SK-MEL-5 (cell line): ENCODE measurements around the gene UBE2L6. TPM values are rescaled to one million over a fixed set of nuclear protein-coding genes. Genes with fewer than 3 reads are reported as not detected.

Source experiments
- DNase-seq: peaks from one replicate; pipeline ENCODE4 v3.0.0-alpha.2; 2016; ENCODE audit warnings: low read depth, low spot score
- in situ Hi-C: cut with HindIII; loops from 2 replicates; pipeline ENCODE4 v1.10.0; 2016; ENCODE audit warnings: low sequenced_read_pairs, high pct_unique_total_duplicates, low pct_unique_long_range_greater_than_20kb
- polyA plus RNA-seq, 2 experiments: library from polyadenylated mRNA; depleted of rRNA; stranded (reverse); fragments of >200 nt; gene quantifications; 2 replicates each; pipeline ENCODE4 v1.2.3, GENCODE V29; 2015
- total RNA-seq: library from RNA; depleted of rRNA; stranded (reverse); fragments of >200 nt; shearing (Covaris generic); gene quantifications from 2 replicates; pipeline ENCODE4 v1.2.3, GENCODE V29; 2014; rRNA removed

The UBE2L6 gene
- total RNA-seq: 17.0 and 22.4 TPM in 2 replicates
- polyA plus RNA-seq (2015; cell fraction: cytosol; rRNA removed): 20.7 and 21.1 TPM in 2 replicates
- 9.4 and 10.5 TPM in 2 replicates for polyA plus RNA-seq (2015; cell fraction: nucleus; rRNA removed)

- in situ Hi-C loops: no loop called here
- DNase-seq: no peak
Measured at GRCh38 chr11:57567515-57568329, at the start of gene UBE2L6. TSS of gene UBE2L6 (minus strand) at chr11:57567672. CDS start at chr11:57567611, 61 bp downstream.

- no peak for DNase-seq
- in situ Hi-C loops: no loop called here
Measured at GRCh38 chr11:57616595-57616994, 49.1 kb upstream of the UBE2L6 start.

- no peak for DNase-seq
- in situ Hi-C loops: no loop called here
Measured at GRCh38 chr11:57615308-57615707, 47.8 kb upstream of the UBE2L6 start.

DNA sequence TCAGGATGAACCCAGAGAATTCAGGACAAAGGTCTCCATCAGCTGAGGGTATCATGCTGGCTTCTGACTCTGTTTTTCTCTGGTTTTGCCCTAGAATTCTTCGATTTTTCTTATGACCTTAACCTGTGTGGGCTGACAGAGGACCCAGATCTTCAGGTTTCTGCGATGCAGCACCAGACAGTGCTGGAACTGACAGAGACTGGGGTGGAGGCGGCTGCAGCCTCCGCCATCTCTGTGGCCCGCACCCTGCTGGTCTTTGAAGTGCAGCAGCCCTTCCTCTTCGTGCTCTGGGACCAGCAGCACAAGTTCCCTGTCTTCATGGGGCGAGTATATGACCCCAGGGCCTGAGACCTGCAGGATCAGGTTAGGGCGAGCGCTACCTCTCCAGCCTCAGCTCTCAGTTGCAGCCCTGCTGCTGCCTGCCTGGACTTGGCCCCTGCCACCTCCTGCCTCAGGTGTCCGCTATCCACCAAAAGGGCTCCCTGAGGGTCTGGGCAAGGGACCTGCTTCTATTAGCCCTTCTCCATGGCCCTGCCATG is 46.8 kb upstream of the UBE2L6 start:
- in situ Hi-C loops: no loop called here

GRCh38 chr11:57610170-57610569 is 42.7 kb upstream of the UBE2L6 start:
- in situ Hi-C loops: no loop called here
- no peak for DNase-seq

More for the DNA sequence above, 46.8 kb upstream of the UBE2L6 start:
- DNase-seq: no peak

DNA sequence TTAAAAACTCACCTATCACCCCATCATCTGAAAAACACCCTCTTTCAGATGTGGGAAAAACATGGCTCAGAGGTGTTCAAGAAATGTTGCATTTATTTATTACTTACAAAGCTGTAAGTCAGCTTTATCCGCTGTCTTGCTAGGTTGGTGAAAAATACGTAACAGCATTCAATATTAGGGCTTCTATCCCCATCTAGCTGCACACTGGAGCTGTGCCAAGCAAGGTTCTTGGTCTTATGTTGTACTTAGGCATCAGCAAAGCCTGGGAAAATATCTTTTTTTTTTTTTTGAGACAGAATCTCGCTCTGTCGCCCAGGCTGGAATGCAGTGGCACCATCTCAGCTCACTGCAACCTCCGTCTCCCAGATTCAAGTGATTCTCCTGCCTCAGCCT is 37.6 kb upstream of the UBE2L6 start:
- in situ Hi-C loops: no loop called here
- DNase-seq: no peak

GRCh38 chr11:57604296-57605027 is 37.0 kb upstream of the UBE2L6 start:
- no peak for DNase-seq
- in situ Hi-C loops: no loop called here

- no peak for DNase-seq
- in situ Hi-C loops: no loop called here
Measured at GRCh38 chr11:57601297-57601696, 33.8 kb upstream of the UBE2L6 start.

GRCh38 chr11:57599381-57599780 is 31.9 kb upstream of the UBE2L6 start:
- in situ Hi-C loops: no loop called here

GRCh38 chr11:57598831-57599155 is 31.3 kb upstream of the UBE2L6 start:
- no peak for DNase-seq
- in situ Hi-C loops: no loop called here

More at GRCh38 chr11:57599381-57599780, 31.9 kb upstream of the UBE2L6 start:
- DNase-seq: no peak

DNA sequence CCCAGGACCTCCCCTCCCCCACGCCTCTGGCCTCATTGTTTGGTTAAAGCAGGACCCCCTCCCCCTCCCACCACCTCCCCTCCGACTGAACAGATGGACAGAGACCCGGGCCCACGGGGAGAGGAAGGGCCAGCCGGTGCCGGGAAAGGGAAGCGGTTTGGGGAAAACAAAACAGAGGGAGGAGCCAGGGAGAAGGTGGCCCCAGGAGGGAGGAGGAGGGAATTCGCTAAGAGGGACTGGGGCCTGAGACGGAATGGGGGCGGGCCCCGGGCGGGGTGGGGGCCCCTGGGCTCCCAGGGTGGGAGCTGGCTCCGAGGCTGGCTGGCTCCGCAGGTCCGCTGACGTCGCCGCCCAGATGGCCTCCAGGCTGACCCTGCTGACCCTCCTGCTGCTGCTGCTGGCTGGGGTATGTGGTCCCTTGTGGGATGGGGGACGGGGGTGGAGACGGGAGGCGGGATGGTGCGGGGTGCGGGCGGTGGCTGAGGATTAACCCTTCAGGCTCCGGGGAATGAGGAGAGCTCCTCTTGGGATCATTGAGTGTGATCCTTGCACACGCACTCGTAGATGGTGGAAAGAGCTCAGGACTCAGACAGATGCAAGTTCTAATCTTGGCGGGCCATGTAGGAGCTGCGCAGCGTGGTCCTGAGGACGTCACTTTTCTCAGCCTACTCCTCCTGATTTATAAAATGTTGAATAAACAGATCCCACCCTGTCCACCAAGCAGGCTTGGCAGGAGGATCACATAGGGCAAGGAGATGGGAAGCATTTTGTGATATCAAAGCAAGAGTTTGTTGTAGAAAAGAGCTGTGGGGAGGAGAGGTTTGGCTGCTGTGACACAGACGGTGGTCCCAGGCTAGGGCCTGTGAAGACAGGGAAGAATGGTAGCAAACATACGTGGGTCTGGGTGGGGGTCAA is 30.7 kb upstream of the UBE2L6 start:
- in situ Hi-C loops: no loop called here
- DNase-seq: no peak

GRCh38 chr11:57597461-57597915 is 30.0 kb upstream of the UBE2L6 start, which contains the start of gene SERPING1:
TSS of gene SERPING1 (plus strand) at chr11:57597685. CDS start at chr11:57598271, 586 bp downstream.
- in situ Hi-C loops: no loop called here
- no peak for DNase-seq

DNA sequence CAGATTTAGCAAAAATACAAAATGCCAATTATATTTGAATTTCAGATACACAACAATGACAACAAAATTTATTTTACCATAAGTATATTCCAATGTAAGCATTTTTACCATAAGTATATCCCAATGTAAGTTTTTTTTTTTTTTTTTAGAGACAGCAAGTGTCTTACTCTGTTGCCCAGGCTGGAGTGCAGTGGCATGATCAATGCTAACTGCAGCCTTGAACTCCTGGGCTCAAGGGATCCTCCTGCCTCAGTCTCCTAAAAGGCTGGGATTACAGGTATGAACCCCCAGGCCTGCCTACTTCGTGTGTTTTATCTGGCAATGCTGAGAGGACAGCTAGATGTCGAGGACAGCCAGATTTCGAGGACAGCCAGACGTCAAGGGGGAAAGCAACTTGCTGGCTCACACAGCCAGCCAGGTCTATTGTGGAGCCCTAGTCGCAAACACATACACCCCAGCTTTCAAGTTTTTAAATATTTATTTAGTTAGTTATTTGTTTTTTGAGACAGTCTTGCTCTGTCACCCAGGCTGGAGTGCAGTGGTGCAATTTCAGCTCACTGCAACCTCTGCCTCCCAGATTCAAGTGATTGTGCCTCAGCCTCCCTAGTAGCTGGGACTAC is 28.9 kb upstream of the UBE2L6 start:
- no peak for DNase-seq
- in situ Hi-C loops: no loop called here

GRCh38 chr11:57588046-57588710 is 20.7 kb upstream of the UBE2L6 start:
- in situ Hi-C loops: no loop called here
- no peak for DNase-seq

DNA sequence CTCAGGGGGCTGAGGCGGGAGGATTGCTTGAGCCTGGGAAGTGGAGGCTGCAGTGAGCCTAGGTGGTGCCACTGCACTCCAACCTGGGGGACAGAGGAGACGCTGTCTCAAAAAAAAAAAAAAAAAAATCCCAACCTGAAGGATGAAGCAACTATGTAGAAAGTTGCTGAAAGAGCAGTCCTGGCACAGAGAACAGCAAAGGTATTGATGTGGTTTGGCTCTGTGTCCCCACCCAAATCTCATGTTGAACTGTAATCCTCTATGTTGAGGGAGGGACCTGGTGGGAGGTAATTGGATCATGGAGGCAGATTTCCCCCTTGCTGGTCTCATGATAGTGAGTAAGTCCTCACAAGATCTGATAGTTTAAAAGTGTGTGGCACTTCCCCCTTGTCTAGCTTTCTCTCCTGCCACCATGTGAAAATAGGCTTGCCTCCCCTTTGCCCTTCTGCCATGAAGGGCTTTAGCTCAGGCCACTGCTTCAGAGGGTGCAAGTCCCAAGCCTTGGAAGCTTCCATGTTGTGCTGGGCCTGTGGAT is 19.3 kb upstream of the UBE2L6 start:
- DNase-seq: no peak
- in situ Hi-C loops: no loop called here

DNA sequence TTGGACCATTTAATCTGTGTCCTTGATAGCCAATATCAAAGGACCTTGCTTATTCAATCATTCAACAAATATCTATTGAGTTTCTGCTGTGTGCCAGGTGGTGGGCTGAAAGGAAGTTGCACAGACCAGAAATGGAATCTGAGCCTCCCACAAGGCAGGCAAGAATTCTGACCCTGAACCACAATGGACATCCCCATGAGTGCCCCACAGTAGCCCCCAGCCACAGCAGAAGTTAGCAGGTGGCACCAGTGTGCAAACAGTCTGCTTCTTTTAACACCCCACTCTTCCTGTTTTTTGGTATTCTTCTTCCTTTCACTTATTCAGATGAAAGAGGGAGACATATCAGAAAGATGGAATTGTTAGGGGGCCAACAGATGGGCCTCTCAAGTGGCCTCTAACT is 17.8 kb upstream of the UBE2L6 start:
- no peak for DNase-seq
- in situ Hi-C loops: no loop called here
